ENCODE data around the gene MCC.

MCC gene

GRCh38 chr5:113519412-113519811 lies 31.2 kb upstream of the MCC start:
- no peak overlapping the region for H4K8ac ChIP-seq (ENCODE audit: low read length)
- no peak overlapping the region for H3K27ac ChIP-seq (ENCODE audit: low read length, poor library complexity, severe bottlenecking)
- no peak overlapping the region for H2BK12ac ChIP-seq (ENCODE audit: low read length in 2 of 2)
- no peak for DNase-seq
- no peak overlapping the region for H3K18ac ChIP-seq (ENCODE audit: low read depth in 1 of 2, low read length in 2 of 2)
- no peaks in the 10 kb centered on the region for H3K27me3 ChIP-seq (ENCODE audit: control insufficient read depth in 1 of 2, insufficient read depth in 1 of 2, low read length in 2 of 2)
- no CpG with 5 or more reads among the region's 2 CpGs for WGBS
- H2BK15ac ChIP-seq (ENCODE audit: low read depth, poor library complexity, severe bottlenecking): no peak overlapping the region
- no peak overlapping the region for H3K4ac ChIP-seq (ENCODE audit: low read depth in 1 of 2, low read length in 2 of 2)
- H3K4me2 ChIP-seq (ENCODE audit: low read length, poor library complexity, severe bottlenecking): no peak overlapping the region
- no peak overlapping the region for H3K23ac ChIP-seq (ENCODE audit: low read length in 2 of 2)
- H4K91ac ChIP-seq (ENCODE audit: low read length): no peak overlapping the region
- no peak overlapping the region for H2BK5ac ChIP-seq (ENCODE audit: low read depth, low read length, poor library complexity, severe bottlenecking)
- H2BK120ac ChIP-seq (ENCODE audit: low read depth, low read length): no peak overlapping the region
- peaks cover 1% of the 10 kb centered on the region for H3K4me1 ChIP-seq (ENCODE audit: control insufficient read depth, insufficient read depth, low read depth, low read length)
- peaks cover 13% of the 10 kb centered on the region for H3K79me1 ChIP-seq (replicated peaks; ENCODE audit: low read length, poor library complexity, severe bottlenecking)
- no peak overlapping the region for H3K14ac ChIP-seq (ENCODE audit: low read length in 2 of 2)
- H3K4me3 ChIP-seq (ENCODE audit: insufficient read depth in 1 of 2, low read depth in 1 of 2, low read length in 2 of 2): no peak overlapping the region
- no peak overlapping the region for H2AK5ac ChIP-seq (ENCODE audit: low read length, severe bottlenecking)
- H3K9me3 ChIP-seq (ENCODE audit: control insufficient read depth, low read length): no peaks in the 10 kb centered on the region
- no peak overlapping the region for H3K9ac ChIP-seq (ENCODE audit: low read length)
- no peak overlapping the region for H2AFZ ChIP-seq (ENCODE audit: low read depth, low read length)
- peaks cover 3 to 18% of the 10 kb centered on the region in 2 experiments for H3K36me3 ChIP-seq (ENCODE audit: control insufficient read depth in 1 of 2, insufficient read depth in 2 of 2, low read depth in 1 of 2, low read length in 2 of 2)

GRCh38 chr5:113518884-113519283 lies 30.6 kb upstream of the MCC start:
- Histone ChIP-seq H3K4ac (ENCODE audit: low read depth in 1 of 2, low read length in 2 of 2) (no peak overlapping the region), H2BK12ac (ENCODE audit: low read length in 2 of 2) (no peak overlapping the region), H2BK5ac (ENCODE audit: low read depth, low read length, poor library complexity, severe bottlenecking) (no peak overlapping the region), H3K79me1 (replicated peaks; ENCODE audit: low read length, poor library complexity, severe bottlenecking) (peaks cover 13% of the 10 kb centered on the region), H2AK5ac (ENCODE audit: low read length, severe bottlenecking) (no peak overlapping the region), H3K4me2 (ENCODE audit: low read length, poor library complexity, severe bottlenecking) (no peak overlapping the region), H3K23ac (ENCODE audit: low read length in 2 of 2) (no peak overlapping the region), H3K36me3 (ENCODE audit: control insufficient read depth in 1 of 2, insufficient read depth in 2 of 2, low read depth in 1 of 2, low read length in 2 of 2) (peaks cover 3 to 18% of the 10 kb centered on the region in 2 experiments), H2BK120ac (ENCODE audit: low read depth, low read length) (no peak overlapping the region), H4K8ac (ENCODE audit: low read length) (no peak overlapping the region), H2AFZ (ENCODE audit: low read depth, low read length) (no peak overlapping the region), H3K9ac (ENCODE audit: low read length) (no peak overlapping the region), H2BK15ac (ENCODE audit: low read depth, poor library complexity, severe bottlenecking) (no peak overlapping the region), H4K91ac (ENCODE audit: low read length) (no peak overlapping the region), H3K27ac (ENCODE audit: low read length, poor library complexity, severe bottlenecking) (no peak overlapping the region), H3K4me3 (ENCODE audit: insufficient read depth in 1 of 2, low read depth in 1 of 2, low read length in 2 of 2) (no peak overlapping the region), H3K4me1 (ENCODE audit: control insufficient read depth, insufficient read depth, low read depth, low read length) (peaks cover 2% of the 10 kb centered on the region), H3K9me3 (ENCODE audit: control insufficient read depth, low read length) (no peaks in the 10 kb centered on the region), H3K14ac (ENCODE audit: low read length in 2 of 2) (no peak overlapping the region), H3K18ac (ENCODE audit: low read depth in 1 of 2, low read length in 2 of 2) (no peak overlapping the region), H3K27me3 (ENCODE audit: control insufficient read depth in 1 of 2, insufficient read depth in 1 of 2, low read length in 2 of 2) (no peaks in the 10 kb centered on the region)
- no peak for DNase-seq
- WGBS: over 99% methylated on average over 4 of the region's 4 CpGs

GRCh38 chr5:113514289-113514635 lies 26.0 kb upstream of the MCC start:
- H2BK120ac ChIP-seq (ENCODE audit: low read depth, low read length): no peak overlapping the region
- peak overlapping the region; percentile 81 for H2BK5ac ChIP-seq (ENCODE audit: low read depth, low read length, poor library complexity, severe bottlenecking)
- peaks cover 3 to 18% of the 10 kb centered on the region in 2 experiments for H3K36me3 ChIP-seq (ENCODE audit: control insufficient read depth in 1 of 2, insufficient read depth in 2 of 2, low read depth in 1 of 2, low read length in 2 of 2)
- no peaks in the 10 kb centered on the region for H3K9me3 ChIP-seq (ENCODE audit: control insufficient read depth, low read length)
- peak overlapping the region in 1 of 2 experiments; percentile 90 for H3K14ac ChIP-seq (ENCODE audit: low read length in 2 of 2)
- no peaks in the 10 kb centered on the region for H3K27me3 ChIP-seq (ENCODE audit: control insufficient read depth in 1 of 2, insufficient read depth in 1 of 2, low read length in 2 of 2)
- peak overlapping the region; percentile 97 for H3K9ac ChIP-seq (ENCODE audit: low read length)
- peaks cover 2% of the 10 kb centered on the region for H3K4me1 ChIP-seq (ENCODE audit: control insufficient read depth, insufficient read depth, low read depth, low read length)
- H2AFZ ChIP-seq (ENCODE audit: low read depth, low read length): peak overlapping the region; percentile 87
- peak overlapping the region in 1 of 2 experiments; percentile 23 for H3K18ac ChIP-seq (ENCODE audit: low read depth in 1 of 2, low read length in 2 of 2)
- peak overlapping the region; percentile 89 to 91 for H3K4me3 ChIP-seq (ENCODE audit: insufficient read depth in 1 of 2, low read depth in 1 of 2, low read length in 2 of 2)
- H3K79me1 ChIP-seq (replicated peaks; ENCODE audit: low read length, poor library complexity, severe bottlenecking): peaks cover 9% of the 10 kb centered on the region
- H2BK12ac ChIP-seq (ENCODE audit: low read length in 2 of 2): no peak overlapping the region
- H2AK5ac ChIP-seq (ENCODE audit: low read length, severe bottlenecking): peak overlapping the region; percentile 45
- H3K4me2 ChIP-seq (ENCODE audit: low read length, poor library complexity, severe bottlenecking): peak overlapping the region; percentile 94
- H4K91ac ChIP-seq (ENCODE audit: low read length): no peak overlapping the region
- no peak overlapping the region for H3K23ac ChIP-seq (ENCODE audit: low read length in 2 of 2)
- DNase-seq: peak; percentile 32
- 17% methylated on average over 9 of the region's 9 CpGs for WGBS
- H3K27ac ChIP-seq (ENCODE audit: low read length, poor library complexity, severe bottlenecking): no peak overlapping the region
- peak overlapping the region in 1 of 2 experiments; percentile 27 for H3K4ac ChIP-seq (ENCODE audit: low read depth in 1 of 2, low read length in 2 of 2)
- no peak overlapping the region for H2BK15ac ChIP-seq (ENCODE audit: low read depth, poor library complexity, severe bottlenecking)
- H4K8ac ChIP-seq (ENCODE audit: low read length): peak overlapping the region; percentile 27

GRCh38 chr5:113513384-113514288 lies 25.4 kb upstream of the MCC start, which contains the start of gene YTHDC2:
YTHDC2 (plus strand) TSS chr5:113513694; CDS start chr5:113513896, 202 bp downstream.
- peak; percentile 93 for DNase-seq
- WGBS: 2% methylated on average over 70 of the region's 72 CpGs
- Histone ChIP-seq H3K27ac (ENCODE audit: low read length, poor library complexity, severe bottlenecking) (peak within 1 kb of the TSS; percentile 54), H4K8ac (ENCODE audit: low read length) (peak within 1 kb of the TSS; percentile 98), H3K9ac (ENCODE audit: low read length) (peak within 1 kb of the TSS; percentile 97), H3K18ac (ENCODE audit: low read depth in 1 of 2, low read length in 2 of 2) (peak within 1 kb of the TSS; percentile 95 to 96), H3K4ac (ENCODE audit: low read depth in 1 of 2, low read length in 2 of 2) (peak within 1 kb of the TSS; percentile 91 to 95), H2BK12ac (ENCODE audit: low read length in 2 of 2) (peak within 1 kb of the TSS in 1 of 2 experiments; percentile 94), H2BK5ac (ENCODE audit: low read depth, low read length, poor library complexity, severe bottlenecking) (peak within 1 kb of the TSS; percentile 81), H3K27me3 (ENCODE audit: control insufficient read depth in 1 of 2, insufficient read depth in 1 of 2, low read length in 2 of 2) (no peaks in the 10 kb centered on the region), H3K36me3 (ENCODE audit: control insufficient read depth in 1 of 2, insufficient read depth in 2 of 2, low read depth in 1 of 2, low read length in 2 of 2) (peaks cover 0 to 18% of the 10 kb centered on the region in 2 experiments), H2BK15ac (ENCODE audit: low read depth, poor library complexity, severe bottlenecking) (peak within 1 kb of the TSS; percentile 97), H3K14ac (ENCODE audit: low read length in 2 of 2) (peak within 1 kb of the TSS; percentile 25 to 100), H2AFZ (ENCODE audit: low read depth, low read length) (peak within 1 kb of the TSS; percentile 87), H3K79me1 (replicated peaks; ENCODE audit: low read length, poor library complexity, severe bottlenecking) (peaks cover 9% of the 10 kb centered on the region), H3K9me3 (ENCODE audit: control insufficient read depth, low read length) (no peaks in the 10 kb centered on the region), H2AK5ac (ENCODE audit: low read length, severe bottlenecking) (peak within 1 kb of the TSS; percentile 45), H2BK120ac (ENCODE audit: low read depth, low read length) (peak within 1 kb of the TSS; percentile 79), H3K4me3 (ENCODE audit: insufficient read depth in 1 of 2, low read depth in 1 of 2, low read length in 2 of 2) (peak within 1 kb of the TSS; percentile 89 to 91), H3K23ac (ENCODE audit: low read length in 2 of 2) (peak within 1 kb of the TSS in 1 of 2 experiments; percentile 97), H3K4me1 (ENCODE audit: control insufficient read depth, insufficient read depth, low read depth, low read length) (peaks cover 2% of the 10 kb centered on the region), H3K4me2 (ENCODE audit: low read length, poor library complexity, severe bottlenecking) (peak within 1 kb of the TSS; percentile 94), H4K91ac (ENCODE audit: low read length) (peak within 1 kb of the TSS; percentile 98)
